Gastroesophageal sphincter (tissue), 3 donors: ENCODE measurements around the gene PSMC1.

Experiments
- CTCF ChIP-seq, 4 experiments: fragments of 200-600 bp in 2 of 4; fragments of 450-650 bp in 2 of 4; sonication (generic) in 1 of 4; IDR thresholded peaks; one replicate each; pipeline ENCODE4 v1.5.1; 2017 to 2019; ENCODE audit warnings: antibody characterized with exemption in 4 of 4, mild to moderate bottlenecking in 2 of 4, moderate library complexity in 2 of 4
- POLR2A ChIP-seq, 2 donors: fragments of 450-650 bp; IDR thresholded peaks; one replicate each; pipeline ENCODE4 v1.6.1; 2017; ENCODE audit warnings: antibody characterized with exemption in 2 of 2, mild to moderate bottlenecking in 2 of 2, moderate library complexity in 1 of 2

DNA sequence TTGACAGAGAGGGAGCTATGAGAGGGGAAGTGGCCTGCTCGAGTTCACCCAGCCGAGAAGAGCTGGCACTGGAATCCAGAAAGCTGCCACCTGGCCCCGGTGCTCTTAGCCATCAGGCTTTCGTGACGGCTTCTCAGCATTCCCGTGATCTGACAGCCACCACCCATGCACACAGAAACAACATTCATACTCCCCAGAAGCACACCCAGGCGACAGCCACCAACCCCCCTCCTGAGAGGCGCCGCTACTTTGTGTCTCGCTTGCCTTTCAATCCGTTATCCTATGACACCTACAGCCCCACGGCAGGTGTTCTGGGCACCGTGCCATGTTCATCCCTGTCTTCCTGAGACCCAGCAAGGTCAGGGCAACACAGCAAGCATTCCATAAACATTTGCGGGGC is 31.4 kb downstream of the PSMC1 start:
- TF ChIP-seq POLR2A (IDR thresholded peaks at IDR 0.05), result no peak
- TF ChIP-seq CTCF (IDR thresholded peaks at IDR 0.05), result no peak
